Colonic mucosa (tissue), 4 donors: ENCODE data around the gene DDHD1. TPM values are rescaled to one million over a fixed set of nuclear protein-coding genes. Genes with fewer than 3 reads are reported as not detected.

Experiments
- DNase-seq: peaks from one replicate; pipeline ENCODE4 v3.0.0-alpha.2; 2020
- H3K27ac ChIP-seq: fragments of 200-600 bp; one replicate; pipeline ENCODE4 v1.8.0; 2021
- H3K27me3 ChIP-seq: fragments of 200-600 bp; one replicate; pipeline ENCODE4 v1.8.0; 2021
- H3K36me3 ChIP-seq: fragments of 200-600 bp; one replicate; pipeline ENCODE4 v1.8.0; 2021
- H3K4me1 ChIP-seq: fragments of 200-600 bp; one replicate; pipeline ENCODE4 v1.8.0; 2021; ENCODE audit warnings: mild to moderate bottlenecking
- H3K4me3 ChIP-seq: fragments of 200-600 bp; one replicate; pipeline ENCODE4 v1.8.0; 2021
- H3K9ac ChIP-seq, 2 donors: one replicate each; pipeline ENCODE4 v1.7.0; 2013; ENCODE audit warnings: control low read depth in 2 of 2, low read depth in 2 of 2, low read length in 2 of 2
- H3K9me3 ChIP-seq: fragments of 200-600 bp; one replicate; pipeline ENCODE4 v1.8.0; 2021
- CTCF ChIP-seq: fragments of 200-600 bp; IDR thresholded peaks from one replicate; pipeline ENCODE4 v1.8.0; 2022; ENCODE audit warnings: antibody characterized with exemption, mild to moderate bottlenecking
- intact Hi-C: fragments of 100-400 bp; cut with DNase I; formaldehyde crosslinking; loops from one replicate; pipeline ENCODE4 v1.14.1; 2022
- total RNA-seq, 2 donors: library from RNA; stranded (reverse); fragmentation: NEBNext Ultra II Directional in 1 of 2; extraction: Animal tissue kit (Norgen Biotek cat#: 25700) in 1 of 2; gene quantifications; one replicate each; pipeline ENCODE4 v1.2.1, GENCODE V29; 2021
- donor health status: healthy.
- donor health status: DM: no; HTN: no; CAD: no.
- donor health status: DM: no; HTN: no; CAD: no.

Gene DDHD1
- total RNA-seq, 2 donors from 2014 or later = 7.5 TPM

GRCh38 chr14:53110096-53110495 is 43.0 kb downstream of the DDHD1 start:
- DNase-seq = no peak
- H3K36me3 ChIP-seq = no peaks in the 10 kb centered on the region
- peak overlapping the region; percentile 65 for H3K27ac ChIP-seq

GRCh38 chr14:53109105-53110041 is 43.8 kb downstream of the DDHD1 start:
- Histone ChIP-seq H3K4me3 (no peak overlapping the region), H3K27ac (peak overlapping the region; percentile 65), H3K4me1 (no peaks in the 10 kb centered on the region), H3K36me3 (no peaks in the 10 kb centered on the region), H3K27me3 (no peaks in the 10 kb centered on the region), H3K9me3 (no peaks in the 10 kb centered on the region), H3K9ac (no peak overlapping the region)
- intact Hi-C loops = no loop called here
- no peak for DNase-seq
- no peak for TF ChIP-seq CTCF

More at GRCh38 chr14:53110096-53110495, 43.0 kb downstream of the DDHD1 start:
- no peak for TF ChIP-seq CTCF
- Histone ChIP-seq H3K4me1 (no peaks in the 10 kb centered on the region), H3K4me3 (no peak overlapping the region), H3K9me3 (no peaks in the 10 kb centered on the region), H3K27me3 (no peaks in the 10 kb centered on the region), H3K9ac (no peak overlapping the region)
- intact Hi-C loops = no loop called here

GRCh38 chr14:53108292-53109104 is 44.6 kb downstream of the DDHD1 start:
- TF ChIP-seq CTCF = no peak
- Histone ChIP-seq H3K9me3 (no peaks in the 10 kb centered on the region), H3K27me3 (no peaks in the 10 kb centered on the region), H3K27ac (peak overlapping the region; percentile 65), H3K9ac (no peak overlapping the region), H3K4me3 (peak overlapping the region; percentile 6), H3K36me3 (no peaks in the 10 kb centered on the region), H3K4me1 (no peaks in the 10 kb centered on the region)
- DNase-seq = no peak
- intact Hi-C loops = no loop called here

- DNase-seq = no peak
- Histone ChIP-seq H3K27ac (no peak overlapping the region), H3K9me3 (no peaks in the 10 kb centered on the region), H3K9ac (no peak overlapping the region), H3K4me1 (no peaks in the 10 kb centered on the region), H3K4me3 (no peak overlapping the region), H3K27me3 (no peaks in the 10 kb centered on the region), H3K36me3 (no peaks in the 10 kb centered on the region)
- no peak for TF ChIP-seq CTCF
- intact Hi-C loops = no loop called here
Observed at GRCh38 chr14:53106768-53107167, 46.4 kb downstream of the DDHD1 start.

GRCh38 chr14:53103636-53104340 is 49.3 kb downstream of the DDHD1 start:
- Histone ChIP-seq H3K27me3 (no peaks in the 10 kb centered on the region), H3K9ac (no peak overlapping the region), H3K4me3 (no peak overlapping the region), H3K27ac (no peak overlapping the region), H3K9me3 (no peaks in the 10 kb centered on the region), H3K4me1 (no peaks in the 10 kb centered on the region), H3K36me3 (no peaks in the 10 kb centered on the region)
- no peak for TF ChIP-seq CTCF
- DNase-seq = no peak
- intact Hi-C loops = no loop called here
